ENCODE data around the gene RAB24.
"Not testable (repeated sequence)": the region's sequence is repeated elsewhere in the genome, so short reads cannot be mapped to it uniquely, and the experiment has no call there.

RAB24 gene

GRCh38 chr5:177291735-177292134 lies 11.8 kb downstream of the RAB24 start:
- no peak for DNase-seq

GRCh38 chr5:177290816-177291596 lies 12.5 kb downstream of the RAB24 start:
- no peak for DNase-seq

- no peak for DNase-seq
Observed at GRCh38 chr5:177288191-177288590, 15.3 kb downstream of the RAB24 start.

- DNase-seq, result no peak
Observed at GRCh38 chr5:177276886-177277285, 26.6 kb downstream of the RAB24 start.

GRCh38 chr5:177275883-177276282 lies 27.6 kb downstream of the RAB24 start:
- DNase-seq, result no peak

GRCh38 chr5:177271113-177271512 lies 32.4 kb downstream of the RAB24 start:
- DNase-seq, result no peak

- DNase-seq, result no peak
Observed at GRCh38 chr5:177270653-177271052, 32.9 kb downstream of the RAB24 start.

- no peak for DNase-seq
Observed at GRCh38 chr5:177269976-177270375, 33.5 kb downstream of the RAB24 start.

GRCh38 chr5:177269232-177269895 lies 34.2 kb downstream of the RAB24 start:
- no peak for DNase-seq

GRCh38 chr5:177265395-177265794 lies 38.1 kb downstream of the RAB24 start:
- no peak for DNase-seq

GRCh38 chr5:177264178-177264577 lies 39.3 kb downstream of the RAB24 start:
- DNase-seq, result no peak

GRCh38 chr5:177261510-177261909 lies 42.0 kb downstream of the RAB24 start:
- DNase-seq, result no peak

GRCh38 chr5:177260961-177261360 lies 42.6 kb downstream of the RAB24 start:
- DNase-seq, result no peak

- not testable (repeated sequence) for DNase-seq
Observed at GRCh38 chr5:177258711-177259110, 44.8 kb downstream of the RAB24 start.

GRCh38 chr5:177256296-177256695 lies 47.2 kb downstream of the RAB24 start:
- no peak for DNase-seq

GRCh38 chr5:177253252-177253651 lies 50.3 kb downstream of the RAB24 start:
- no peak for DNase-seq
